ENCODE data around the gene ASCC1.

Gene ASCC1

DNA sequence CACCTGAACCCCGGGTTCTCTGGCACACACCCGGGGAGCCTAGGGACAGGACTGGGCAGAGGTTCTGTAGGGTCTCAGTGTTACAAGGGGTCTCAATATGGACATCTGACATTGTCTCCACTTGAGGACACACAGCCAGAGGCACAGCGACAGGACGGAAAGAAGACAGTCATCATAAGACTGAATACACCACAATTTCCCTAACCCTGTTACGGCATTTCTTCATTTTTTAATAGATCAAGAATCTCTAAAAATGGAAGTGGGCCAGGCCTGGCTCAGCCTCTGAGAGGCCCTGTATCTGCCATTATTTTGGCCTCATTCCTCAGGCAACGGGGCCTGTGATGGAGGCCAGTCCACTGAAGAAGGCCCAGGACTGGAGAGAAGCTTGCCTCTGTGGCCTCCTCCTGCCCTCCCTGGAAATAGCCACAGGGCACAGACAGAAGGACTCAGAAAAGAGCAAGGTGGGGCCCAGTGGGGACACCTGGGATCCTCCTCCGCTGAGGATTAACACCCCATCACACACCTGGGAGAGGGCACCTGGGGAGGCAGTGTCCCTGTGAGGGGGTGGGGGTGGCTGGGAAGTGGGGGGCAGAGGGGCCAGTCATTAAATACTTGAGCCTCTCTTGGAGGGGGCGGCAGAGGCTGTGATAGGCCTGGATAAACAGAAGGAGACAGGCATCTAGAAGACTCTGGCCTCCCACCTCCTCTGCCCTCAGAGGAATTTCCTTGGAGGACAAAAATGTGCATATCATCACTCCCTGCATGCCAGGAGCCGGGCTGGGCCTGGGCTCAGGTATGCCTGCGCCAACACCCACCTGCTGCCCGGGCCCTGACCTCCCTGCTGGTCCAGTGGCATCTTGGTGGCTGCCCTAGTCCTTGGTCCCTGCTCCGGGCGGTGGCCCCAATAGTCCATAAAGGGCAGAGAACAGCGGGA lies 135.8 kb downstream of the ASCC1 start:
- DNase-seq, result no peak

DNA sequence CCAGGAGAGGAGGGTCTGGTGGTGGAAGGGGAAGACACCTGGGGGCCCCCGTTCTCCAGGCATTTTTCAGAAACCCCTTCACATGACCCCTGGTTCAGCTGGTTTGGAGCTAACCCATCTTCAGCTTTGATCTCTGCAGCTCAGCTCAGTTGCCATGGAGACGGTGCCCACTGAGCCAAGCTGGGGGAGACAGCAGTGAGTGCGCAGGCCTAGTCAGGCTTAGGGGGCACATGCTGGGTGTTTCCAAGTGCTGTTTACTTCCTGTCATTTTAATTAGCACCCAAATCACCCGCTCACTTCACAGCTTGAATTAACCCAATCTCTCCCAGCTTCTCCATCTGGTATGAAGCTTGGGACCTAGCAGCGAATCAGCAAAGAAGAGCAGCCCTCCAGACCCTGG lies 136.7 kb downstream of the ASCC1 start:
- DNase-seq, result peak; percentile 80

DNA sequence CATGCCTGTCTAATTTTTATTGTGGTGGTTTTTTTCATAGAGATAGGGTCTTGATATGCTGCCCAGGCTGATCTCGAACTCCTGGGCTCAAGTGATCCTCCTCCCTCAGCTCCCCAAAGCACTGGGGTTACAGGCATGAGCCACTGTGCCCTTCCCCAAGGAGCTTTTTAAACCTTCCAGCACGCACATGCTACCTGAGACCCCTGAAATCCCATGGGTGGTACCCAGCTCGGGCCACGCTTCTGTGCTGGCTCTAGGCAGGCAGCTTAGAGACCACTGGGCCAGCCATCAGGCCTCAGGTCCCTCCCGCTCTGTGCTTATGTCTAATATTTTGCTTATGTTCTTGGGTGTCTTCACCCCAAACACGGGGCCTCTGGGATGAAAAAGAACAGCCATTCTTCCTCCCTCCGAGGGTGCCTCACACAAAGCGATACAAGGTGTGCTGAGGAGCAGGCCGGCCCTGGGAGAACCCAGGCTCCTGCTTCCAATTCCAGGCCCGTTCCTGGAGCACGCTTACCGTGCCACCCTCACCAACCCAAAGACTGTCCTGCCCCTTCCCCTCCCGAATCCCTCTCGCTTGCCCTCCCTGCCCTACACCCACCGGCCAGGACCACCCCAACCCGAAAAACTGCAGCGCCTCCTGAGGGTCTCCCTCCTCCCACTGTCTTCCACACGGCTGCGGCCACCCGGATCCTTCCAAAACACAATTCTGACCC lies 138.6 kb downstream of the ASCC1 start:
- DNase-seq, result no peak

DNA sequence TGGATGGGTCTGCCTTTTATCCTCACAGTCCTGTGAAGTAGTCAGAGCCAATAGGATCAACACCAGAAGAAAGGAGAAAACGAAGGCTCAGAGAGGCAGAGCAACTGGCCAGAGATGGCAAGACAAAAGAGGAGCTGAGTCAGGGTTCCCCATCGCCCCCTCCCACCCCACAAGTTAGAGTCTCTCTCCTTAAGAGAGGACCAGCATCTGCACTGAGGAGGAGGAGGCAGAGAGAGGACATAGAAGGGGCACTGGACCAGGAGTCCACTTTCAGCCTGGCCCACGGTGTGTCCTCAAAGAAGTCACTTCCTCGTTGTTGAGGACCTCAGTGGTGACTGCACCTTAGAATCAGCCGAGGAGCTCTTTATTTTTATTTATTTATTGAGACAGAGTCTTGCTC lies 139.3 kb downstream of the ASCC1 start:
- no peak for DNase-seq

DNA sequence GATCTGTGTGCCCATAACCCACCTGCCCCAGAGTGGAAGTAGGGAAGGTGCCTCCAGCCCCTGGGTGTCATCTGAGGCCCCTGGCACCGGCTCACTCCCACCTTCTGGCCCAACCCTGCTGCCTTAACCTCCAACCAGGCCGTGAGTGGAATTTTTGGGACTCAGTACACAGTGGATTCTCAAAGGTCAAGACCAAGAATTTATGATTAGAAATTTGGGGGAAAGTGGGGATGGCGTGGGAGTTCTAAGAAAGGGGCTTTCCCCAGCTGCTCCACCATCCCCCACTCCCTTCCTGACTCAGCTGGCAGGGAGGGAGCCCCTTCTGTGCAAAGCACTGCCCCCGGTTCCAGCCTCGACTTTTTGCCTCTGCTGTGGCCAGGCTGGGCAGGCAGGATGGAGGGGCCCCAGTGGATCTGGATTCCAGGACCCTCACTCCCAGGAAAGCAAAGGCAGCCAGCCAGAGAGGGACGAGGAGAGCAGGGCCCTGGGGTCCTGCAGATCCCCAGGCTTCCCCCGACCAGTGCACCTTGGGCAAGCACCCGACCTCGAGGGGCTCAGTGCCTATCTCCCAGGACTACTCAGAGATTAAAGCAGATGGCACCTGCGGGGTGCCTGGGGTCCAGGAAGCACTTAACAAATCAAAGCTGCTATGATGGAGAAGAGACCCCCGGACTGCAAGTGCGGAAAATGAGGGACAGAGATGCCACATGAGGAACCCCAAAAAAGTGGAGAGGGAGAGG lies 140.5 kb downstream of the ASCC1 start:
- DNase-seq, result no peak

DNA sequence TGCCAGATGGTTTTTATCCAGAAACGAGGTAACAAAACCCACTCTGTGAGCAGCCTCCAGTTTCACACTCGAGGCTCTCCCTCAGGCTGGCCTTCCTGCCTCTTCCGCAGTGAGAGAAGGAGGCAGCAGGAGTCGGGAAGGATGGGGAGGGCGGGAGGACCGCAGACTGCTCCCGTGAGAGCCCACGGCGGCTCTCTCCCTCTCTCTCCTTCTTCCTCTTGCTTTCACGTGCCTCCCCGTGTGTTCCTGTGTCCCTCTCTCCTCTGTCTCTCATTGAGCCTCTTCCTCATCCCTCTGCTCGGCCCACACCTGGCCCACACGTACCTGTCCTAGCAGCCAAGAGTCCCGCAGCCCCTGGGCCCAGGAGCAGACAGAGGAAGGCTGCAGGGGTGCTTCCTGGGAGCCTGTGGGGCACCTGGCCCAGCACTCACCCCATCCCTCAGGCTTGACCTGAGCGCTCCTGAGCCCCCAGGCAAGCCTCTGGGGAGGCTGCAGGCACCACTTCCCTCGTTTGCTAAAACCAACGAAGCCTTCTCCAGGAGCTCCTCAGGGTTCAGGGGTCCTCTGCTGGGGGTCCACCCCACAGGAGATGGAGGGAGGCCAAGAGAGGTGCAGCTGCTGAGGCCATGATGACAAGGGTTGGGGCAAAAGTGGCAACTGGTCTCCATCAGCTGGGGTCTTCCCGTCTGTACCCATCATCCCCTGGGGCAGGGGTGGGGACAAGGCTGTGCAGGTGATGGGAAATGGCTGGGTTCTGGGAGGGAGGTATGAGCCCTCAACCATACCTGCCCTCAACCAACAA lies 141.3 kb downstream of the ASCC1 start:
- DNase-seq, result peak; percentile 33

DNA sequence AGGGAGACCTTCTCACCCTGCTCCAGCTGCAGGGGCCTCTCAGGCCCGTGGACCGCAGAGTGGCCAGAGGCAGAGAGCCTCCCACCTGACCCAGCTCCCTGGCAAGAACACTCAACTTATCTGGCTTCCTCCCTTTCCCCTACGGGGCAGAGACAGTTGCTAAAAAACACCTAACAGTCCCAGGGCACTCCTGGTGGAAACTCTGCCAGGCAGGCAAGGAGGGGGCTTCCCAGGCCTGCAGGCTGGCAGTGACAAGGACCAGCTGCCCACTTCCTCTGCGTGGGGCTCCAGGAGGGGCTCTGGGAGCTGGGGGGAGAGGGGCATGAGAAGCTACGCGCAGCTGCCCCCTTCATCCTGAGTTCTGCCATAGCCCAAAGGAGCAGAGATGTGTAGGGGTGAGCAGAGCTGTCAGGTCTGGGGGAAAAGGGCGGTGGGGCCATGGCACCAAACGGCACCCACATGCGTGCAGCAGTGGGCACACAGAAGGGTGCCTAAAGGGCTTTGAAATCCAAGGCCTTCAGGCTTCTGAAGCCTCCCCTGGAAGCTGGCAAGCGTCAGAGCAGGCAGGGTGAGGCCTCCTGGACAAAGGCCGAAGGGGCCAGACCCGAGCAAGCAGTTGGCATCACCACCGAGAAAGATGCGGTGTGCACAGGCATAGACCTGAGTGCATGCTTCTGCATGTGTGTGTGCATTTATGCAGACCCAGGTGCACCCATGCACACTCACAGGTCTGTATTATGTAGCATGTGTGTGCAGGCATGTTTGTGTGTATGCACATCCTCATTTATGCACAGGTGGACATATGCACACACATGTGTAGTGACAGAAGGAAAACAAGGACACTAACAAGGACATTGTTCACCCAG lies 142.1 kb downstream of the ASCC1 start:
- peak; percentile 33 for DNase-seq

DNA sequence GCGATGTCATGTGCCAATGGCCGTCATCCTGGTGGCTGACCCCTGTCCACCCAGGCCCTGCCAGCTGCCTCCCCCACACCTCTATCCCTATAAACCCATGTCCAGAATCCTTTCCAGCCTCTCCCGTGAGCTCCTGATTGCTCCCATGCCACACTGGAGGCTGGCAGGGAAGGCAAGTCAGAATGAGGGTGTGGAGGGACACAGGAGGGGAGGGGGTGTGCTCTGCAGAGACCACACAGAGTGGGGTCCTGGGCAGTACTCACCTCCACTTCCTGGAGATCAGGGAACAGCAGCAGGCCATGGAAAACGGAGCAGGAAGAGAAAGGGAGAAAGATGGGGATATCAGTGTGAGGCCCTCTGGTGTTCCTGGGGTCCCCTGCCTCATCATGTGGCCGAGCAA lies 143.4 kb downstream of the ASCC1 start:
- DNase-seq, result no peak

DNA sequence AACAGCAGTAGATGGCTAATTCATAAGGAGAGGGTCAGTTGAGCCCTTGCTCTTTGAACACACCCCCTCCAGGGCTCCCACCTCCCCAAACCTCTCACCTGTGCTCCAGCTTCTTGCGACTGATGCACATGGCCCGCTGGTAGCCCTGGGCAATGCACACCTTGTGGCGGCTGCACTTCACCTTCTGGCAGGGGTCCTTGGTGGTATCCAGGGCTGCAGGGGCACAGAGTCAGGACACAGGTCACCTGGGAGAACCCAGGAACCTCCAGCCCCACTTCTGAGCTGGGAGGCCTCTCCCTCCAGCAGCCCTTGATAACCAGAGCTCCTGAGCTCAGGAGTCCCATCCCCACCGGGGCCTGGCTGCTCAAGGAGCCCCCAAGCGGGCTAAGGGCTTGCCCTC lies 144.0 kb downstream of the ASCC1 start:
- DNase-seq, result no peak

DNA sequence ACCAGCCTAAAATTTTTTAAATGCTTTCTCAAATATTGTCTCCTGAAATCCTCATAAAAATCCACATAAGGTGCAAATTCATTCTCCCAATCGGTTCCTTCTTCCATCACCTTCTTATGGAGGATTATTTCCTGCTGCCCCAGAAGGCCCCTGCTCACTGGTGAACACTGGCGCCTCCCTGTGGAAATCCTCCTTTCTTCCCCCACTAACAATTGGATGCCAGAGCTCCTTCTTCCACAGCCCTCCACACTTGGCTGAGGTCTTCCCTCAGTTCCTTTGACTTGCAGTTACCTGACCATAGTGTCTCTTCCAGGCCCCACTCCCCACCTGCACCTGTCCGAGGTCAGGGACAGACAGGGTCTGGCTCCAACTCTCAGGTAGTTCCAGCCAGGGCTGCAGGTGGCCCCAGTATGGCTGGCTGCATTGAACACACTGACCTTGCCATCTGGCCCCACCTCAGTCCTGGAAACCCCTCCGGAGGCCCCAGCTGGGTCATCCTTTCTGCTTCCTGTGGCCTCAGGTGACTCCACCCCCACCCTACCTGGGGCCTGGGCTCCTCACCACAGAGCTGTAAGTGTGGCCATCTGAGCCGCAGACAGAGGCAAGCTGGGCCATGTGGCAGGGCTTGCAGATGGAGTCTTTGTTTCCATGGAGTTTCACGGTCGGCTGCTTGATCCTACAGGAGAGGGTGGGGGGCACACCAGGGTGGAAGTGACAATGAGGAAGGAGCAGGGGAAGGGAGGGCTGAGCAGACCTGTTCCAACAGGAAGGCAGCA lies 146.1 kb downstream of the ASCC1 start:
- peak; percentile 65 for DNase-seq

DNA sequence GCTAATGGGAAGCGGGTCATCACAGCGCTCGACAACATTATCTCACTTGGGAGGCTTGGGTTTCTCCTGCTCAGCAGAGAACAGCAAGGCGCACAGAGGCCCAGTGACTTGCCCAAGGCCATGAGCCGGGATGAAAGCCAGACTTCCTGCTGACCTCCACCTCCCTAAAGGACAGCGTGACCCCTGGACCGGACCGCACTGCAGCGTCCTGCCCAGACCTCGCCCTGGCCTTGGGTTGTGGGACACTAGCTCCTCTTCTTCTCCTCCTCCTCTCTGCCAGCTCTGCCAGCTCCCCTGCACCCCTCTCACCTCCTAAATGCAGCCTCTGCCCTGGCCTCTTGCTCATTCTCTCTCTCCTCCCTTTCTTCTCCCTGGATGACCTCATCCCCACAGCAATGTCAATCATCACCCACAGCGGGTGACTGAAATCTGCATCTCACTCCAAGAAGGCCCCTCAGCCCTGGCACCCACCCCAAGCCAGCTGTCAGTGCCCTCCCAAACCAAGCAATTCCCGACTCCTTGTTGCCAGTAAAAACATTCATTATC lies 147.1 kb downstream of the ASCC1 start:
- DNase-seq, result peak; percentile 16

DNA sequence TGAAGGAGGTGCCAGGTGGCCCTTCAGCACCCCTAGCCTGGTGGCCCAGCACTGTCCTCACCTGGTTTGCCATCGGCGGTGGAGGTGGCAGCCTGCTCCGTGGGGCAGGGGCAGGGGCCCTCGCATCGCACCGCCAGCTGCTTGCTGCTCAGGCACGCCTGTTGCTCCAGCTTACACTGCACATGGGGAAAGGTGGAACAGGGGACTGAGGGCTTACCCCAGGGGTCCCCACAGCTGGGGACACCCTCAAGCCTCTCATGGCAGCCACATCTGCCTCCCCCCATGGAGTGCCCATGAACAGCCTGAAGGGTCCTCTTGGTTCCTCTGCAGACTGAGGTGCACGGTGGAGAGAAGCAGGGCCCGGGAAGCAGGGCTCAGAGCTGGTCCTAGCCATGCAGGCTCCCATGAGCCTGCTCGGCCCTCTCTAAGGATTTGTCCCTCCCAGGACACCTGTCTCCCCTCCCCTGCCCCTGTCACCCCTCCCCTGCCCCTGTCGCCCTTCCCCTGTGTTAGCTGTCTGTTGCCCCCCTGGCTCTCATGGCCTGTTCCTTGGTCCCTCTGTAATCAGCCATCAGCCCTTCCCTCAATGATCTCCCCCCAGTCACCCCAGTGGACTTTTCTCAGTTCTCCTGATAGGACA lies 147.8 kb downstream of the ASCC1 start:
- DNase-seq, result no peak

DNA sequence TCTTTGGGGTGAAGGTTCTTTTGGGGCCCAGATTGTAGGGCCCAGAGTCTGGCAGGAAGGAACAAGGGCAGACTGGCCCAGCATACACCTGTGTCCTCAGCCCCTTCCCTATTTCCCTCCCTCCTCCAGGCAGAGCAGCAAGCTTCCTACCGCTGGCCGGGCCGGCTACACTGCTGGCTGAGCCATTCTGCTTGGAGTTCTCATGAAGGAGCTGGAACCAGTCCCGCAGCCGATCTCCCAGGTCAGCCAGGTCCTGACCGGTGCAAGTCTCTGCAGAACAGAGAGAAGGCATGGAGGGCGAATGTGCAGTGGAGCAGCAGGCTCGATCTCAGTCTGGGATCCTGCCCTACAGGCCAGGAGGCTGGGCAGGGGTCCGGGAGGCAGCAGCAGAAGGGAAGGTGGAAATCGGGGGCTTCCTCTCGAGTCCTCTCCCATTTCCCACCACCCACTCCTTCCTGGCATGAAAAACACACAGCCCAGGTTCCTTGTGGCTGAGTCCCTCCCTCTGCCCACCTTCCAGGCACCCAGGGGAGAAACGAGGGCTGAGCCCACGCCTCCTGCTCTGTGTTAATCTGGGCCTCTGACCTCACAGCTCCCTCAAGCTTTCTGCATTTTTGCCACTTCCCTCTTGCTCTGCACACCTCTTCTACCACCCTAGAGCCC lies 148.5 kb downstream of the ASCC1 start:
- DNase-seq, result no peak

DNA sequence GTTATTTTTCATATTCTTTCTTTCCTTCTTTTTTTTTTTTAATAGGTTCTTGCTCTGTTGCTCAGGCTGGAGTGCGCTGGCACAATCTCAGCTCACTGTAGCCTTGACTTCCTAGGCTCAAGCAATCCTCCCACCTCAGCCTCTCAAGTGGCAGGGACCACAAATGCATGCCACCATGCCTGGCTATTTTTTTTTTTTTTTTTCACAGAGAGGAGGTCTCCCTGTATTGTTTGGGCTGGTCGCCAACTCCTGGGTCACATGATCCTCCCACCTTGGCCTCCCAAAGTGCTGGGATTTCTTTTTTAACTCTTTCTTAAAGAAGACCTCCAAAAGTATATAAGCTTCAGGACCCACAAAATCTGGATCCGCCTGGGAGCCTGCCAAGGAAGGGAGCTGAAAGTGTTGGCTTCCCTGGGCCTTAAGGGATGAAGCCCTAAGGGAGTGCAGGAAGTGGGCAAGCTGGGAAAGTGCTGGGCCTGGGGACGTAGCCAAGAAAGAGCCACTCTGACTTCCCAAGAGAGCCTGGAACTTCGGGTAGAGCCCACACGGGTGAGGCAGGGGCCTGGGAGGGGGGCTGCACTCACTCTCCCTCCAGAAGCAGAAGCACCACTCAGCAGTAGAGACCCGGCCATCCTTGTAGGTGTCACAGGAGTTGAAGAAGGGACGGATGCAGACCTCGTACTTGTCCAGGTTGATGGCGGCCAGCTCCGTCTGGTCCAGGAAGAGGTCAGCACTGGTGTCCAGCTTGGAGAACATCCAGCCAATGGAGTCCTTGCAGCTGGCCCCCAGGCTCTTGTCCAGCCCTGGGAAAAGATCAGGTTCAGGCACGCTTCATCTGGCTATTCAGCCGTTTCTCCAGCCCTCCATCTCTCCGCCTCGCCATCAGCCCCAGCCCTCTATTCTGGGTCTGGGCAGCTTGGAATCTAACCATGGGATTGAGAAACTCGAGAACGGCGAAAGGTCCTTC lies 149.5 kb downstream of the ASCC1 start:
- DNase-seq, result no peak

DNA sequence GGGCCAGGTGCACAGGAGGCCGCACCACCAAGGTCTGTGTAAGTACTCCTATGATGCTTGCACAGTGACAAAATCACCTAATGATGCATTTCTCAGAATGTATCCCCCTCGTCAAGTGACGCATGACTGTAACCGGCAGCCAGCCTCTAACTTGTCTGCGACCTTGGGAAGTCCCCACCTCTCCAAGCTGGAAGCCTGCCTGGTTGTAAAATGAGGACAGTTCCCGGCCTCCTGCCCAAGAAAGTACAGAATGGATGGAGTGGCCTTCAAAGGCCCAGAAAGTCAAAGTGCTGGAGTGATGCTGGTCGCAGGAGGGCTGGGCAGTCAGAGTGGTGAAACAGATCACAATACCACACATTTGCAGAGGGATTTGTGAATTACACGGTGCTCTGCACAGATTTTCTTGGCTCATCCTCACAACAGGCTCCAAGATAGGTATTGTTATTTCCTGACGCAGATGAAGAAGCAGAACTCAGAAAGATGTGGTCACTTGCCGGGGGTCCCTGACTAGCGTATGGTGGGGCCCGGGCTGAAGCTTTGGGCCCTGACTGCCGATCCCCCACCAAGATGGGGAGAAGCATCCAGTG lies 150.5 kb downstream of the ASCC1 start:
- no peak for DNase-seq

DNA sequence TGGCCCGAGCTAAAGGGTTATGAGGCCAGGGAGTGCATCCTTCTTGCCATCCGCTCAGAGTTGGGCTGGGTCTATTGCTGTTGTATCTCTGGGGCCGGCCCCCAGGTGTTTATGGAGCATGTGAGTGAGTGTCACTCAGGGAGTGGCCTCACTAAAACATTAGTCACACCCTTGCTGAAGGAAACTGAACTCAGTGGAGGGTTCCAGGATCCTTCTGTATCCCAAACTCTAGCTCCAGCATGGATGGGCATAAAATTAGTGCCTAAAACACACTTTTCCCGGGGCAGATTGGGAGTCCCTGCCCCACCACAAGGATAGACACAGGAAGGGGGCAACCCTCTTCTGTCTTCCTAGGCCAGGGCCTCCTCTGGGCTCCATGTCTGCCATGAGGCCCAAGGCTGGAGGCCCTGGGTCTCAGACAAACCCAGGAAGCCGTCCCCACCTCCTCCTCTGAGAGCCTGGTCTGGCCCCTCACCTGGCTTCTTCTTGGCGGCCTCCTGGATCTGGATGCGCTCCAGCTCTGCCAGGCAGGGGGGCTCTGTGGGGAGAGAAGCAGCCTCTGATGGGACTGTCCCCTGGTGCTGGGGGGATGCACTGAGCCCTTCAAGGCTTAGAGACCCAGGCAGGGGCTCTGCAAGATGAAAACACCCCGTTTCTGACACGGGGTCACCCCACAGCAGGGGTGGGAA lies 152.2 kb downstream of the ASCC1 start:
- no peak for DNase-seq

Measured in NCI-H1694 treated with DMSO at 0.1 percent for 48 hours (cell line).